ENCODE data around the gene STX3. TPM values are rescaled to one million over a fixed set of nuclear protein-coding genes. Genes with fewer than 3 reads are reported as not detected.

STX3 gene
- total and polyA plus RNA-seq, 2 of the 13 experiments (the other 11 are each of a cell fraction or from before 2014, with no cell fraction given) = 16.5 to 24.0 TPM

DNA sequence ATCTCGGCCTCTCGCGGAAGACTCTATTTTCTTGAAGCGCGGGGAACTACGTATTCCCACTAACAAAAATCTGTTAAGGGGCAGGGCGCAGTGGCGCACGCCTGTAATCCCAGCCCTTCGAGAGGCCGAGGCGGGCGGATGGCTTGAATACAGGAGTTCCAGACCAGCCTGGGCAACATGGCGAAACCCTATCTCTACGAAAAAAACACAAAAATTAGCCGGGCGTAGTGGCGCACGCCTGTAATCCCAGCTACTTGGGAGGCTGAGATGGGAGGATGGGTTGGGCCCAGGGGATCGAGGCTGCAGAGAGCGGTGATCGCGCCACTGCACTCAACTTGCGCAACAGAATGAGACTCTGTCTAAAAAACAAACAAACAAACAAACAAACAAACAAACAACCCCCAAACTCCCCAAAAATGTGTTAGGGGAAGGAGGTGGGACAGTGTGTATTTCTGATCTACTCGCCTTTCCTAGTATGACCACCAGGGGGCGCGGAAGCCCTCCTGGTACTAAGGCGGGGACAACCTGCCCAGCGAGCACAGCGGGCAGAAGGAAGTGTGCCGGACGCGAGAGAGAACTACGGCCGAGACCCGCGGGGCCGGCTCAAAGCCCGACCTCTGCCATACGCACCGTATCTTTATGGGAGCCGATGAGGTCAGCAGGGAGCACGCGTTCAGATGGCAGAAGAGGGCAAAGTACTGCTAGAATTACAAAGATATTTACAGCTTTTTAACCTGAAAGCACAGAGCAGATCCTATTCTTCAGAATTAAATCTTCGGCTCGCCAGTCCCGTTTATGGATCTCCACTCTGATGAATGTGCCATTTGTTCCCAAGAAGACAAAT is 1.3 kb upstream of the STX3 start (continued):
- TF ChIP-seq ZNF264 (CRISPR knock-in tag; IDR thresholded peaks at IDR 0.05) (0 out of 2 replicates have a peak, but pooled peaks have one; percentile 45), ZNF329 (CRISPR knock-in tag; IDR thresholded peaks at IDR 0.05; ENCODE audit: low read depth) (no peak), RBM22 (optimal IDR thresholded peaks at IDR 0.05; ENCODE audit: low read length) (no peak), MATR3 (CRISPR knock-in tag; IDR thresholded peaks at IDR 0.05) (no peak), DR1 (CRISPR knock-in tag; IDR thresholded peaks at IDR 0.05) (no peak), ZNF317 (CRISPR knock-in tag; IDR thresholded peaks at IDR 0.05) (no peak), NR2F6 (IDR thresholded peaks at IDR 0.05) (no peak), NR2F6 (CRISPR knock-in tag; IDR thresholded peaks at IDR 0.05) (peak; percentile 29; the same call in 1 of the 2 replicates), HDAC2 (CRISPR knock-in tag; IDR thresholded peaks at IDR 0.05) (peak; percentile 35; the same call in 1 of the 2 replicates), BCL6 (CRISPR knock-in tag; IDR thresholded peaks at IDR 0.05) (no peak; the same call in 1 of the 2 replicates), ZNF703 (CRISPR knock-in tag; IDR thresholded peaks at IDR 0.05; ENCODE audit: borderline replicate concordance) (no peak), DBP (CRISPR knock-in tag; IDR thresholded peaks at IDR 0.05; ENCODE audit: not compliant biosample characterization) (no peak), ZNF841 (CRISPR knock-in tag; IDR thresholded peaks at IDR 0.05; ENCODE audit: borderline replicate concordance) (no peak), ZNF776 (CRISPR knock-in tag; IDR thresholded peaks at IDR 0.05) (no peak), ZNF205 (CRISPR knock-in tag; IDR thresholded peaks at IDR 0.05) (peak; percentile 31; the same call in 1 of the 2 replicates), ELF1 (CRISPR knock-in tag; IDR thresholded peaks at IDR 0.05) (0 out of 2 replicates have a peak, but pooled peaks have one; percentile 25), NFIC (IDR thresholded peaks at IDR 0.05; ENCODE audit: low read length) (no peak)
- TF ChIP-seq, protein P1, sequence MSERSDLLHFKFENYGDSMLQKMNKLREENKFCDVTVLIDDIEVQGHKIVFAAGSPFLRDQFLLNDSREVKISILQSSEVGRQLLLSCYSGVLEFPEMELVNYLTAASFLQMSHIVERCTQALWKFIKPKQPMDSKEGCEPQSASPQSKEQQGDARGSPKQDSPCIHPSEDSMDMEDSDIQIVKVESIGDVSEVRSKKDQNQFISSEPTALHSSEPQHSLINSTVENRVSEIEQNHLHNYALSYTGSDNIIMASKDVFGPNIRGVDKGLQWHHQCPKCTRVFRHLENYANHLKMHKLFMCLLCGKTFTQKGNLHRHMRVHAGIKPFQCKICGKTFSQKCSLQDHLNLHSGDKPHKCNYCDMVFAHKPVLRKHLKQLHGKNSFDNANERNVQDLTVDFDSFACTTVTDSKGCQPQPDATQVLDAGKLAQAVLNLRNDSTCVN (CRISPR knock-in tag; IDR thresholded peaks at IDR 0.05; ENCODE audit: borderline replicate concordance) = no peak
- TF ChIP-seq, protein P2, sequence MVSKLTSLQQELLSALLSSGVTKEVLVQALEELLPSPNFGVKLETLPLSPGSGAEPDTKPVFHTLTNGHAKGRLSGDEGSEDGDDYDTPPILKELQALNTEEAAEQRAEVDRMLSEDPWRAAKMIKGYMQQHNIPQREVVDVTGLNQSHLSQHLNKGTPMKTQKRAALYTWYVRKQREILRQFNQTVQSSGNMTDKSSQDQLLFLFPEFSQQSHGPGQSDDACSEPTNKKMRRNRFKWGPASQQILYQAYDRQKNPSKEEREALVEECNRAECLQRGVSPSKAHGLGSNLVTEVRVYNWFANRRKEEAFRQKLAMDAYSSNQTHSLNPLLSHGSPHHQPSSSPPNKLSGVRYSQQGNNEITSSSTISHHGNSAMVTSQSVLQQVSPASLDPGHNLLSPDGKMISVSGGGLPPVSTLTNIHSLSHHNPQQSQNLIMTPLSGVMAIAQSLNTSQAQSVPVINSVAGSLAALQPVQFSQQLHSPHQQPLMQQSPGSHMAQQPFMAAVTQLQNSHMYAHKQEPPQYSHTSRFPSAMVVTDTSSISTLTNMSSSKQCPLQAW (CRISPR knock-in tag; IDR thresholded peaks at IDR 0.05) = peak; percentile 89
- TF ChIP-seq, protein P3, sequence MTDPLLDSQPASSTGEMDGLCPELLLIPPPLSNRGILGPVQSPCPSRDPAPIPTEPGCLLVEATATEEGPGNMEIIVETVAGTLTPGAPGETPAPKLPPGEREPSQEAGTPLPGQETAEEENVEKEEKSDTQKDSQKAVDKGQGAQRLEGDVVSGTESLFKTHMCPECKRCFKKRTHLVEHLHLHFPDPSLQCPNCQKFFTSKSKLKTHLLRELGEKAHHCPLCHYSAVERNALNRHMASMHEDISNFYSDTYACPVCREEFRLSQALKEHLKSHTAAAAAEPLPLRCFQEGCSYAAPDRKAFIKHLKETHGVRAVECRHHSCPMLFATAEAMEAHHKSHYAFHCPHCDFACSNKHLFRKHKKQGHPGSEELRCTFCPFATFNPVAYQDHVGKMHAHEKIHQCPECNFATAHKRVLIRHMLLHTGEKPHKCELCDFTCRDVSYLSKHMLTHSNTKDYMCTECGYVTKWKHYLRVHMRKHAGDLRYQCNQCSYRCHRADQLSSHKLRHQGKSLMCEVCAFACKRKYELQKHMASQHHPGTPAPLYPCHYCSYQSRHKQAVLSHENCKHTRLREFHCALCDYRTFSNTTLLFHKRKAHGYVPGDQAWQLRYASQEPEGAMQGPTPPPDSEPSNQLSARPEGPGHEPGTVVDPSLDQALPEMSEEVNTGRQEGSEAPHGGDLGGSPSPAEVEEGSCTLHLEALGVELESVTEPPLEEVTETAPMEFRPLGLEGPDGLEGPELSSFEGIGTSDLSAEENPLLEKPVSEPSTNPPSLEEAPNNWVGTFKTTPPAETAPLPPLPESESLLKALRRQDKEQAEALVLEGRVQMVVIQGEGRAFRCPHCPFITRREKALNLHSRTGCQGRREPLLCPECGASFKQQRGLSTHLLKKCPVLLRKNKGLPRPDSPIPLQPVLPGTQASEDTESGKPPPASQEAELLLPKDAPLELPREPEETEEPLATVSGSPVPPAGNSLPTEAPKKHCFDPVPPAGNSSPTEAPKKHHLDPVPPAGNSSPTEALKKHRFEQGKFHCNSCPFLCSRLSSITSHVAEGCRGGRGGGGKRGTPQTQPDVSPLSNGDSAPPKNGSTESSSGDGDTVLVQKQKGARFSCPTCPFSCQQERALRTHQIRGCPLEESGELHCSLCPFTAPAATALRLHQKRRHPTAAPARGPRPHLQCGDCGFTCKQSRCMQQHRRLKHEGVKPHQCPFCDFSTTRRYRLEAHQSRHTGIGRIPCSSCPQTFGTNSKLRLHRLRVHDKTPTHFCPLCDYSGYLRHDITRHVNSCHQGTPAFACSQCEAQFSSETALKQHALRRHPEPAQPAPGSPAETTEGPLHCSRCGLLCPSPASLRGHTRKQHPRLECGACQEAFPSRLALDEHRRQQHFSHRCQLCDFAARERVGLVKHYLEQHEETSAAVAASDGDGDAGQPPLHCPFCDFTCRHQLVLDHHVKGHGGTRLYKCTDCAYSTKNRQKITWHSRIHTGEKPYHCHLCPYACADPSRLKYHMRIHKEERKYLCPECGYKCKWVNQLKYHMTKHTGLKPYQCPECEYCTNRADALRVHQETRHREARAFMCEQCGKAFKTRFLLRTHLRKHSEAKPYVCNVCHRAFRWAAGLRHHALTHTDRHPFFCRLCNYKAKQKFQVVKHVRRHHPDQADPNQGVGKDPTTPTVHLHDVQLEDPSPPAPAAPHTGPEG (CRISPR knock-in tag; IDR thresholded peaks at IDR 0.05) = peak; percentile 41; the same call in 1 of the 2 replicates
